Activated CD8-positive, alpha-beta T cell treated with anti-CD3 and anti-CD28 coated beads for 36 hours (primary cell): ENCODE results near the gene UBQLN4. TPM values are rescaled to one million over a fixed set of nuclear protein-coding genes. Genes with fewer than 3 reads are reported as not detected.

Experiments
- ATAC-seq: fragments of 200-7000 bp; cut with Tn5 transposase; one replicate; pipeline ENCODE4 v1.10.0; 2021; ENCODE audit warnings: mild to moderate bottlenecking, moderate library complexity
- CTCF ChIA-PET: fragments of 350-600 bp; sonication (Branson Sonifier 250); formaldehyde crosslinking; loops from one replicate; lab custom pipeline; 2021; ENCODE audit warnings: antibody characterized with exemption; lab: Charles Lee
- POLR2A ChIA-PET: fragments of 350-600 bp; sonication (Branson Sonifier 250); formaldehyde crosslinking; loops from one replicate; lab custom pipeline; 2021; ENCODE audit warnings: antibody characterized with exemption; lab: Charles Lee
- DNase-seq: peaks from one replicate; pipeline ENCODE4 v3.0.0-alpha.2; 2020
- H3K27ac Mint-ChIP-seq: one replicate; pipeline ENCODE4 v1.8.0; 2021; ENCODE audit warnings: mild to moderate bottlenecking, mixed read lengths
- H3K27me3 Mint-ChIP-seq: one replicate; pipeline ENCODE4 v1.8.0; 2021; ENCODE audit warnings: mixed read lengths
- H3K36me3 Mint-ChIP-seq: one replicate; pipeline ENCODE4 v1.8.0; 2021; ENCODE audit warnings: low read depth, mixed read lengths
- H3K4me1 Mint-ChIP-seq: one replicate; pipeline ENCODE4 v1.8.0; 2021; ENCODE audit warnings: low read depth, mixed read lengths
- H3K4me3 Mint-ChIP-seq: one replicate; pipeline ENCODE4 v1.8.0; 2021; ENCODE audit warnings: mild to moderate bottlenecking, moderate library complexity, mixed read lengths
- H3K9me3 Mint-ChIP-seq: one replicate; pipeline ENCODE4 v1.8.0; 2021; ENCODE audit warnings: mixed read lengths
- CTCF ChIP-seq: fragments of 200-600 bp; IDR thresholded peaks from one replicate; pipeline ENCODE4 v1.8.0; 2022; ENCODE audit warnings: antibody characterized with exemption, mild to moderate bottlenecking
- intact Hi-C: fragments of 100-400 bp; cut with micrococcal nuclease; formaldehyde crosslinking; loops from one replicate; pipeline ENCODE4 v1.10.0; 2022
- total RNA-seq, 2 experiments: library from RNA; stranded (reverse); gene quantifications; one replicate each; pipeline ENCODE4 v1.2.3, GENCODE V29; 2021

UBQLN4 gene
- total RNA-seq, 2 experiments from 2014 or later, result 36.9 to 39.8 TPM

DNA sequence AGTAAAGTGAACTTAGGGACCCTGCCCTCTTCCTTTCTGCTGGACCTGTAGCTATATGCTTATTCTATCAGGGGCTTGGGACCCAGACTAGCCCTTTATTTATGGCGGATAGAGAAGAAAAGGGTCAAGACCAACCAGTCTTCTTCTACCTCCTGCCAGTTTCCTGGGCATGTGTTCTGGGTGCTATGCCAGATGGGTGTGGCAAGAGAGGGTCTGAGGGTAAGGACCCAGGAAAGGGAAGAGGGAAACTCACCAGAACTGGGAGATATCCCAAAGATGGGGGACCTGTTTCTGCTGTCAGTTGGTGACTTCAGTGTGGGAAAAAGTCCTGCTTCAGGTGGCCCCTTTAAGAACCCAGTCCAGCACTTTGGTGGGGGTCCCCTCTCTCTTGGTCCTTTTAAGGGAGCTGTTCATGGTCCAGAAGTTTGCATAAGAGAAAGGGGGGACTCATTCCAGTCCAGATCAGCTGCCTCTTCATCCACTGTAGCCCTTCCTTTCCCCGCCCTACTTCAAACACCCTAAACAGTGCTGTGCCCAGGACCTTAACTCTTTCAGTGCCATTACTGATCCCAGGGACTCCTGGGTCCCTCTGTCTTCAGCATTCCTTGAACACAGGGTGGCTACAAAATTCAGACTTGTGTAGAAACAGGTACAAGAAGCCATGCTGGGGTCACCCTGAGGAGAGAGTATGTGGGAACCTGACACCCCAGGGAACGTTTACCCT is 51.2 kb downstream of the UBQLN4 start:
- H3K27me3 Mint-ChIP-seq, result no peaks in the 10 kb centered on the region
- intact Hi-C loops, result no loop called here
- TF ChIP-seq CTCF, result no peak
- H3K9me3 Mint-ChIP-seq, result no peaks in the 10 kb centered on the region
- peaks cover 4% of the 10 kb centered on the region for H3K36me3 Mint-ChIP-seq
- ChIA-PET POLR2A (interaction anchor here (1.3 kb wide), 1 partner anchor 34 kb away, joined by 3 read pairs; no protein-coding TSS in a partner anchor), CTCF (interaction anchor here (0.7 to 3.0 kb wide), 5 partner anchors 13 to 72 kb away, joined by 3 to 11 read pairs (median 3); no protein-coding TSS in a partner anchor)
- ATAC-seq (no peak), DNase-seq (no peak)
- H3K4me1 Mint-ChIP-seq, result peaks cover 16% of the 10 kb centered on the region
- H3K27ac Mint-ChIP-seq, result no peak overlapping the region
- H3K4me3 Mint-ChIP-seq, result no peak overlapping the region

- no peaks in the 10 kb centered on the region for H3K27me3 Mint-ChIP-seq
- no peak overlapping the region for H3K27ac Mint-ChIP-seq
- no peaks in the 10 kb centered on the region for H3K9me3 Mint-ChIP-seq
- DNase-seq (no peak), ATAC-seq (no peak)
- H3K4me1 Mint-ChIP-seq, result peaks cover 16% of the 10 kb centered on the region
- H3K36me3 Mint-ChIP-seq, result peaks cover 2% of the 10 kb centered on the region
- intact Hi-C loops, result no loop called here
- ChIA-PET CTCF (interaction anchor here (1.2 to 3.0 kb wide), 5 partner anchors 12 to 72 kb away, joined by 3 to 11 read pairs (median 5); no protein-coding TSS in a partner anchor), POLR2A (no interaction called here)
- TF ChIP-seq CTCF, result no peak
- no peak overlapping the region for H3K4me3 Mint-ChIP-seq
These were observed 51.9 kb downstream of the UBQLN4 start for GRCh38 chr1:156001662-156002171.

DNA sequence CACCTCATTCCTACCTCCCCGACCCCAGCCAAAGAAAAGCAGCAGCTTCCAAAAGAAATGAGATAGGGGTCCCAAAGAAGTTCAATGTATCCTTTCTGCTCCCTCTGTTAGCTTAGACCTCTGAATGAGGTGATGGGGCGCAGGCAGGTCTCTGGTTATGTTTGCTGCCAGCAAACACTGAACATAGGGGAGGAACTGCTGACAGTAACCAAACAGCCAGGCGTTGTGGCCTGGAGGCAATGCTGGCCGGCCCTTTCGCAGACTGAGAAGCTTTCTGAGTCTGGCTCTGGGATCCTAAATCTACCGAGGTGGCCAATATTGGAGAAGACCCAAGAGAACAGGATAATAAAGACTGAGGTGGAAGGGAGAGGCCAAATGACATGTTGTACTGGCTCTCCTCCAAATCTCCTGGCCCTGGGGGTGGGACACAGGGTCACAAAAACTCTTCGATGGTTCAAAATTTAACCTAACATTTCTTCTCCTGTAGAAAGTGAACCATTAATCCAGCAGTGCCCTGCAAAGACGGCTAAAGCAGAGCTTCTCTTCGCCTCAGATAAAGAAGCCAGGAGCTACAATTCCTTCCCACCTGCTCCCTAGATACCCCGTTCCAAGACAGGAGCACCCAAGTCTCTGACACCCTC is 52.5 kb downstream of the UBQLN4 start:
- Mint-ChIP-seq H3K27me3 (no peaks in the 10 kb centered on the region), H3K27ac (no peak overlapping the region), H3K4me3 (no peak overlapping the region), H3K4me1 (peaks cover 16% of the 10 kb centered on the region), H3K36me3 (no peaks in the 10 kb centered on the region), H3K9me3 (no peaks in the 10 kb centered on the region)
- ChIA-PET POLR2A (interaction anchor here (1.3 kb wide), 1 partner anchor 30 kb away, joined by 3 read pairs; no protein-coding TSS in a partner anchor), CTCF (interaction anchor here (1.2 to 3.0 kb wide), 5 partner anchors 12 to 71 kb away, joined by 3 to 11 read pairs (median 5); no protein-coding TSS in a partner anchor)
- no peak for TF ChIP-seq CTCF
- DNase-seq, result no peak
- no peak for ATAC-seq
- intact Hi-C loops, result no loop called here

GRCh38 chr1:155999964-156000363 is 53.6 kb downstream of the UBQLN4 start:
- DNase-seq (no peak), ATAC-seq (no peak)
- Mint-ChIP-seq H3K36me3 (no peaks in the 10 kb centered on the region), H3K27me3 (no peaks in the 10 kb centered on the region), H3K4me1 (peaks cover 9% of the 10 kb centered on the region), H3K9me3 (no peaks in the 10 kb centered on the region), H3K27ac (no peak overlapping the region), H3K4me3 (no peak overlapping the region)
- ChIA-PET CTCF (interaction anchor here (1.2 to 3.0 kb wide), 2 partner anchors 10 to 11 kb away, joined by 4 to 11 read pairs; no protein-coding TSS in a partner anchor), POLR2A (interaction anchor here (1.3 kb wide), 1 partner anchor 29 kb away, joined by 3 read pairs; no protein-coding TSS in a partner anchor)
- intact Hi-C loops, result no loop called here
- no peak for TF ChIP-seq CTCF
